Pulmonary artery endothelial cell (primary cell): Measurements from ENCODE around the gene ARAP3. TPM values are rescaled to one million over a fixed set of nuclear protein-coding genes. Genes with fewer than 3 reads are reported as not detected.
A peak's percentile ranks its signal among the peaks of the same experiment; 100 is the strongest.

Experiments
- DNase-seq: peaks from one replicate; pipeline ENCODE4 v3.0.0-alpha.2; 2011; ENCODE audit warnings: low read depth, low spot score
- total RNA-seq: library from RNA; depleted of rRNA; stranded (reverse); fragments of >200 nt; gene quantifications from 2 replicates; pipeline ENCODE4 v1.2.3, GENCODE V29; 2014

ARAP3 gene
- total RNA-seq, 1 donor from 2014 or later: 33.8 TPM

DNA sequence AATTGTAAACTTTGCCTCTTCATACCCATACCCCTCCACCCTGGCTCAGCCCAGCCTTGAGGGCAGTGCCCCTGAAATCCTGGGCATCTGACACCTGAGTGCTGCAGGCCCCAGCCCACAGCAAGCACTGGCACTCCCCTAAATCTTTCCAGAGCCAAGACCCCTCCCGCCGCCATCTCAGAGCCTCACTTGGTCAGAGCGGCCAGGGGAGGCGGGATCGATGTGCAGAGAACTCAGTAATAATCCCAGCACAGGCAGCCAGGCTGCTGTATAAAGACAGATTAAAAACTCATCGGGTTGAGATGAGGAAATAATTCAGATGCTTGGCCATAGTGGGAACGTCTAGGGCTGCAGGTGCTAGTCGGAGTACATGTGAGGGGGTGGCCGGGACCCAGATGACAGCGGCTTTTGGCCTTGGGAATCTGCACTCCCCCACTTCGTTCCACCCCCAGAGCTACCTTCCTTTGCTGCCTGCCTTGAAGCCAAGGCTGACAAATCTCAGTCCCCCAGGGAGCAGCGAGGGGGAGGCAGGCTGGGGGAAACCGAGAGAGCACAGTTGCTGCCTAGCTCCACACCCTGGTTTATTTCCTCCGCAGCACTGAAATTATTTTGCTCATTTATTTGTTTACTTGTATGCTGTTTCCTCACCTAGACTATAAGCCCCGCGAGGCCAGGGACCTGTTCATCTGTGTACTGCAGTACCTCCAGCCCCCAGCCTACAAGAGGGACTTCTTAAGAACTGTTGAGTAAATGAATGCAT is 19.5 kb upstream of the ARAP3 start:
- no peak for DNase-seq

DNA sequence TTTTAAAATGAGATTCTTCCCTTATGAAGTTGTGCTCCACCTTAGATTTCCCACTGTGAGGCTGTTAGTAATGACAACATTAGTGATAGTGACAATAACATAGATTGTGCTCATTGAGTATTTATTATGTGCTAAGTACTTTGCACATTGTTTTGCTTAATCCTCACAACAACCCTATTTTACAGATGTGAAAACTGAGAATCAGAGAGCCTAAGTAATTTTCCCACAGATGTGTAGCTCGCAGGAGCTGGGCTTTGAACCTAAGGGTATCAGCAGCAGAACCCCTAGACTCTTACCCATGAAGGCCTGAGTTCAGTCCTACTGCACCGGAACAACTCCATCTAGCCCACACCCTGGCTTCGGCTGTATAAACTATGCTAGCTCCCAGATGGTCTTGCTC is 15.6 kb upstream of the ARAP3 start:
- no peak for DNase-seq

DNA sequence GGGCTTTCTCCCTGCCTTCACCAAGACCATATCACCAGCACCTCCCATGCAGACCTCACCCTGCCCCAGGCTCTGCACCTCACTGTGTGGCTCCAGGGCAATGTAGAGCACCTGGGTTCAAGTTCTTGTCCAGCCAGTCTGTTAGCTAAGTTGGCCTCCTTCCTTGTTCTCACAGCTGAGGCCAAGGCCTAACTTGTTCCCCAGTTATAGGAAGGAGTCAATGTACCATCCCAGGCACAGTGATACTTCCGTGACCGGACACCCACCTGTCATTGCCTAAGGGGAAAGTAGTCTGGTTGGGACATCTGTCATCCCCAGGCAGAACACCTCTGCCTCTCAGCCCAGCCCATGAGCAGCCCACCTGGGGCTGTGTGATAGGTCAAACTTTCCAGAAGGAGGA is 14.4 kb upstream of the ARAP3 start:
- no peak for DNase-seq

DNA sequence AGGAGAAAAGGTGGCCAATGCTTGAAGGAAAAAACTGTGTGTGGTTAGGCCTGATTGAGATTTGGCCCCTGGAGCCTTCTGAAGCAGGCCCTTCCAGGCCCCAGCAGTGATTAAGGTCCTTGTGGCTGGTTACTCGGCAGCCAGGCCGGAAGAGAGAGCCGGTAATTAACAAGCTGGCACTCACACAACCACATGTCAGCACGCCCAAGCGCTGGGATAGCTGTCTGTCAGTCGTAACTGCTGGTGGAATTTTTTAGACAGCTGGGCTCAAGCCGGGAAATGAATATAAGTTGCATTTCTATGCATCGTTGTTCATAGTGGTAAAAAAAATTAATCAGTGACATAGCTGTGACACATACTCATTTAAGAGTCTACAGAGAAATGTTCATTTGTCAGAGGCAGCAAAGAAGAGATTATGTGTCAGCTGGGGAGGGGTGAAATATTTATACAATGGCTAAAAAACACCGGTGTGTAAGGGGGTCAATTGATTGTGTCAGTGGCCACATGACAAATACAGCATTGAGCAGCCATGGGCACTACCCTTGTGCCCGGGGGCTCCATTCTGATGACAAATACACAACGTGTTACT is 13.7 kb upstream of the ARAP3 start:
- no peak for DNase-seq

DNA sequence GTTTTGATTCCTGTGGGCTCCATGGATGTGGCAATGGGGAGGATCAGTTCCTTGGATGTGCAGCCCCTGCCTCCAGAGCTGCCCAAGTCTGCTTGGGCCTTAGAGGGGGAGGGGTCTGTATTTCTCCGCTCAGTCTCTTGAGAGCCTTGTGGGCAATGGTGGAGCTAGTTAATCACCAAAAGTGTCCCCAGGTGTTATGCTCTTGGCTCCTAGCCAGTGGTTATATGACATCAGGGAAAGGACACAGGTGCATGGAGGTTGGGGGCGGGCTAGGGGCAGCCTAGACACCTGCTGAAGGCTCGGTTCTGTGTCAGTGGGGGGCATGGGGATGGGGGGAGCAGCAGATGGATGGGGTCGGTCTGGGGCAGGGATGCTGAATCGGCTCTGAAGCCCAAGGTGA is 12.4 kb upstream of the ARAP3 start:
- DNase-seq: no peak

DNA sequence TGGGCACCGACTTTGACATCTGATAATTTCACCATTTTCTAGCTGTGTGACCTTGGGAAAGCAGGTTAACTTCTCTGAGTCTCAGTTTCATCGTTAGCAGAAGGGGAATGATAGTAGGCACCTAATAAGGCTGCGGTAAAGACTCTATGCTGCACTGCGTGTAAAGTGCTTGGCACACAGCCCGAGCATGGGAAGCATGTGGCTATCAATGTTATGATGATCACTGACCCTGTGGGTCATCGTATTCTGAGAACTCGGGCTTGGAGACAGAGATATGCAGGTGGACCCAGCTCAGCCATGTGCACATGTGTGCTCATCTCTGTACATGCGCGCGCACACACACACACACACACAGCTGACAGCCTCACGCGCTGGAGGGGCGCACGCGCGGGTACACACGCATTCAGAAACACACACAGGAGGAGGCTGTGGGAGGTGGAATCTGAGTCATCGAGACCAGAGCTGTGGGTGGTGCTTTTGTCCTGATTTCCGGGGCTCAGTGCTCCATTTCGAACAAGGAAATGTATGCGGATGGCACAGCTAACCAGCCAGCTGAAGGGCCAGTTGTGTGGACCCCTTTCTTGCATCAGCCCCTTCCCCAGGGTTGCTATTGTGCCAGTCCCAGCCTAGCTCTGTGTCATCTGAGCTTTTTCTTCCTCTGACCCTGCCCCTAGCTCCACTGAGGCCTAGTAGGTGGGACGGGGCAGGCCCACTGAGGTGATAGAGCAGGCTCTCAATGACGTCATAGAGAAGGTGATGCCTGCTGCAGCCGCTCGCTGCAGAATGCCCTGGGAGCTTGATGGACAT is 11.1 kb upstream of the ARAP3 start:
- no peak for DNase-seq

DNA sequence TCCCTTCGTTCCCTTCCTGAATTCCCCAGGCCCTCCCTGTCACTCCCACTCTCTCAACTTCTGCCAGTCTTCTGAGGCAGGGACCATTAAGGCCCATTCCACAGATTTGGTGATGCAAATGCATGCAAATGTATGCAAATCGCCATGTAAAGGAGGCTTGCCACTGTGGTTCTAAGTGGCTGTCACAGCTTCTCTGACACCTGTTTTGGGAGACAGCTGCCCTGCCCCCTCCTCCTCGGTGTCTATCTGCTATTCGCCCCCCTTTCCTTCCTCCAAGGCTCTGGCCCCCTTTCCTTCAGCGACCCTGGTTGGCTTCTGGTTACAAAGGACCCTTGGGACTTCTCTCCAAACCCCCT is 10.5 kb upstream of the ARAP3 start:
- DNase-seq: no peak

DNA sequence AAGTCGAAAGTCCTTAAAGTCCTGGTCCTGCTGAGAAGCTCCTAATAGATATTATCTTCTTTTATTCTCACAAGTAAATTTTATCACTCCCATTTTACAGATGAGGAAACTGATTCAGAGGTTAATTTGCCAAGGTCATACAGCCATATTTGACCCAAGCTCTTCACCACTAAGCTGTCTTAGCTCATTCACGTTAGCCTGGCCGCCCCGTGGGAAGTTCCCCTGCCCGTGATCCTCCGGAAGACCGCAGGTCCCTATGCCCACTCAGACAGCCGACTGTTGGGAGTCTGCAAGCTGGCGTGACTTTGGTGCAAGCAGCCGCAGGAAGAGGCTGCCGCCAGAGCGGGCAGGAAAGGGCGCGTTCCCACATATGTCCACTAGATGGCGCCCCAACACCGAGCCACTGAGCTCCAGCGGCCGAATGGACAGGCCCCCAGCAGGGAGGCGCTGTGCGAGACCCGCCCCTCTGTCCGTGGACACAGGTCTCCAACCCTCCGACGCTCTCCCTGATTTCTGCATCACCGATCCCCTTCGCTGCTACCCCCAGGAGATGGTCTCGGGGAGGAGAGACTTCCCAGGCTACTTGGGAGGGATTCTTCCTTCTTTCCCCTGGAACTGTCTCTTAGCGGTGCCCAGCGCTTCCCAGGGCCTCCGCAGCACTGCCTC is 10.0 kb upstream of the ARAP3 start:
- peak; percentile 36 for DNase-seq

DNA sequence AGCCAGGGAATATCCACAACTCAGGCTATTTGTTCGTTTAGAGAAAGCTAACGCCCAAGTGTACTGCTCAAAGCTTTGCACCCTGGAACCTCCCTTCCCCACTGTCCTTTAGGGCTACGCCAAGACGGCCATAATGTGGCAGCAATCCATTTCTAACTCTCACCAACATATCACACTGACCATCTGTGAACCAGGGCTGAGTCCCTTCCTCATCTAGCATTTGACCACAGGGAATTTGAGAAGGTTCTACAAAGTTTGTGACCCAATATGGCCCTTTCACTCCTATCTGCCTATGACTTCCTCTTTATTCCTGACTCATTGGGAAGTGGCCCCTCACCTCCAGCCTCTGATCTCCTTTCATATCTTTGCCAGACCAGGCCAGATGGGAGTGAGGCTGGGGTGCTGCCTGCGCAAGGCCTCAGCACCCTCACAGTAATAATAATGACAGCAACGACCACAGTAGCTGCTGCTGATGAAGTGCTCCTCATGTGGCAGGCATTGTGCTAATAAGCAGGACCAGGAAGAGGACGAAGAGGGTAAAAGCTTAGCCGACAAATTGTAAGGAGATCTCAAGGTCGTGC is 9.3 kb upstream of the ARAP3 start:
- no peak for DNase-seq

DNA sequence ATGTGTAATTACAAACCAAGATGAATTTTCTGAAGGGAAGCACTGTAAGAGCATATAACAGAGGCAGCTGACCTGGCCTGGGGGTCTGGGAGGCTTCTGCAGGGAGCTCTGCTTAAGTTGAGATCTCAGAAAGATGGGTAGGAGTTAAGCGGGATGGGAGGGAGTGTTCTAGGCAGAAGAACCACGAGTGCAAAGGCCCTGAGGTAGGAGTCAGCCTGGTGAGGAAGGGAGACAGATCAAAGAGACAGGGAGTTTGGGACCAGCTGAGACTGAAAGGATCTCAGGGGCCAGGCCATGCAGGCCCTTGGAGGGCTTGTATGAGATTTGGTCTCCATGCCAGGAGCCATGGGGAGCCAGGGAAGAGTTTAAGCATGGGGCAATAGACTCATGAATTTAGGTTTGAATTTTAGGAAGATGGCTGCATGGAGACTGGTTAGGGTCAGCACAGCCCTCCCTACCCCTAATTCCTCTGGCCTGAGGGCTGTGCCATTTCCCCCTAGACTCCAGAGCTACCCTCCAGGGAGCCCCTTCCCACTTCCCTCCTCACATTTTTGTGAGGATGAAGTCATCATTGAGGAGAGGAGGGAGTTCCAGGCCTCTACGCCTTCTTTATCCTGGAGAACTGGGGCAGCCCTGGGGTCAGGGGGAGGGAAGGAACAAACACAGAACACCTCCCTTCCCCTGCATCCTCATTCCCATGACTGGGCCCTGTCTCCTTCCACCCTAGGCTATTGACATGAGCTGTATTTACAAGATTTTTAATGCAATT is 4.8 kb upstream of the ARAP3 start:
- no peak for DNase-seq

DNA sequence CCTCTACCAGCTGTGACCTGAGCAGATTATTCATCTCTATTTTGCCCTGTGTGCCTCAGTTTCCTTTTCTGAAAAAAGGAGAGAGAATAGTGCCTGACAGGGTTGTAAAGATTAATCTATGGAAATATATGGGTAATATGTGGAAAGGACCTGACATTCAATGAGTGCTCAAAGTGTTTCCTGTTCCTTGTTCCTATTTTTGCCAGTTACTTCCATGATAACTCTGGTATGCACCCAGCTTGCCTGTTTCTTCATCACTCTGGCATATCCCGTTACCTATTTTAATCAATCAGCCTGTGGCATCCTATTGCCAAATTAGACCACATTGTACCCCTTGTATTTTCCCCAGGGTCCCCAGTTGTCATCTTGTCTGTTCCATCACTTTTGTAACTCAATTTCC is 3.6 kb upstream of the ARAP3 start:
- no peak for DNase-seq

DNA sequence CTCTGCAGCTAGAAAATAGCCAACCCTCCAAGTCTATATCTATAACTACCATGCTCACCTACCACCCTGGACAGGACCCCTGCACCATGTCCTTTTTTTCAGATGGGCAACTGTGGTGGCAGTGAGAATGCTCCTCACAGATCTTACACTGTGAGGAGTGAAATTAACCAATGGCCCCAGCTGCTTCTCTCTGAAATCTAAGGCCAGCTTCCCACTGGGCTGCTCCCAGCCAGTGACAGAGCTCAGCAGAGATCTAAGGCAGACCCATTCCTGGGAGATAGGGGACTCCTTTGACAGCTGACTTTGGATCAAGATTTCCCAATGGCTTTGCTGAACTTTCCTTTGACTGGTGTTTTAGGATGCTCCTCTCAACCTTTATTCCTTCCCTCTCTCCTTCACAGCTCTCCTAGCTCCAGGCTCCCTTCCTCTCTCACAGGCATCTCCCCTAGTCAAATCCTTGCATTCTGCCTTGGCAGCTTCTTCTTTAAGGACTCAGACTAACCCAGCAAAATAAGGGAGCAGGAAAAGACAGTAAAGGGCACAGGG is 1.6 kb upstream of the ARAP3 start:
- DNase-seq: no peak

DNA sequence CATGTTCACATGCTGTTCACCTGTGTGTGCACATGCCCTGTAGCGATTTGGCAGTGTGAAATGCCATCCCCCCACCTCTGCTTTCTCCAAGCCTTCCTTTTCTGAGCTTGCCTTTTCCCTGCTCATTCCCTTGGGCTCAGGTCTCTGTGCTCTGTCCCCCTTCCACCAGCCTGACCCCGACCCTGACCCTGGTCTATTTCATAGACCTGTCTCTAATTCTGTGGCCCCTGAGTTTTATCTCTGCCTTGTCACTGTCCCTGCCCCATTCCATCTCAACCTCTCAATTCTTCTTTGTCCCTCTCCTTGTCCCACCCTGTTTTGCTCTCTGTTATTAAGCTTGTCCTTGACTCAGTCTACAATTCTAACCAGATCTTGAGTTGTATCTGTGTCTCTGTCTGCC is 735 bp downstream of the ARAP3 start:
- DNase-seq: no peak

DNA sequence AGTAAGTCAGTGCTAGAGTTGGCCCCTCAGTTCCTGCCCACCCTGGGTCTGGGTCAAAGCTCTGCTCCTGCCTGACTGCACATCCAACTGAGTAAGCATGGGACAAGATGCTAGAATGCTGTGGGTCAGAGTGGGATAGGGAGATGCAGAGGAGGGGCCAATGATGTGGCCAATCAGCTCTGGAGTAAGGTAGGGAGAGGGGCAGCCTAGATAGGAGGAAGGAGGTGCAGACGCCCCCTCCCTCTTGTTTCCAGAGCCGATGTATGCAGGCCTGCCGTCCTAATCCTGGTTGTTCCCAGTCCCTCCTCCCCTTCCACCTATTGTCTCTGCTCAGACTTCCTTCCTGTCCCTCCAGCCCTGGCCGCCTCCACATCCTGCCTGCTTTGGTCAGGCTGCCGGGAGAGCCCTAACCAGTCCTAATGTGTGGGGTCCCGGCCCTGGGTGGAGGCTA is 1.3 kb downstream of the ARAP3 start:
- peak; percentile 99 for DNase-seq

DNA sequence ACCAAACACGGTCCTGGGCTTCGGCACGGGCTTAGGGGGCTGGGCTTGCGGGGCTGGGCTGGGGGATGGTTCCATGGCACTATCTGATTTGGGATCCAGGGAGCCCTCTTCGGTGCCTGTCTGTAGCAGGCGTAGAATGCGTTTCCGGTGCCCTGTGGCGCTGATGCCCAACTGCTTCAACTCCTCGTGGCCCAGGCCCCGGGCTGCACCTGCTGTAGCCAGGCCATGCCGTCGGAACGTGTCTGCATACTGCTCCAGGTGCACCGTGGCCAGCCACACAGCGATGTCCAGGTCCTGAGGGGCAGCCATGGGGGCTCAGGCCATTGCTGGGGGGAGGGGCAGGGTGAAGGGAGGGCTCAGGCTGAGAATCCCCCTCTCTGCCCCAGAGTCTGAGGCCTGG is 1.9 kb downstream of the ARAP3 start:
- DNase-seq: no peak

DNA sequence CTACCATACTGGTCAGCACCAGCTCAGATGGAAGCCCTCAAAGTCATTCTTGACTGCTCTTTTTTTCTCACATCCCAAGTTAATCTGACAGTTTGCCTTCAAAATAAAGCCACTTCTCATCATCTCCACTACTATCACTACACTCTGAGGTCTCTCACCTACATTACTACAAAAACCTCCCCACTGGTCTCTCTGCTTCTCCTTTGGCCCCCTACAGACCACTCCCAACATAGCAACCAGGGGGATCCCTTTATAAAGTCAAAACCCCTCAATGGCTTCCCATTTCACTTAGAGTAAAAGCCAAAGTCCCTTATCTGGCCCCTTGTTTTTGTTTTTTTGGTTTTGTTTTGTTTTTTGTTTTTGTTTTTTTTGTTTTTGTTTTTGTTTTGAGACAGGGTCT is 4.6 kb downstream of the ARAP3 start:
- no peak for DNase-seq

DNA sequence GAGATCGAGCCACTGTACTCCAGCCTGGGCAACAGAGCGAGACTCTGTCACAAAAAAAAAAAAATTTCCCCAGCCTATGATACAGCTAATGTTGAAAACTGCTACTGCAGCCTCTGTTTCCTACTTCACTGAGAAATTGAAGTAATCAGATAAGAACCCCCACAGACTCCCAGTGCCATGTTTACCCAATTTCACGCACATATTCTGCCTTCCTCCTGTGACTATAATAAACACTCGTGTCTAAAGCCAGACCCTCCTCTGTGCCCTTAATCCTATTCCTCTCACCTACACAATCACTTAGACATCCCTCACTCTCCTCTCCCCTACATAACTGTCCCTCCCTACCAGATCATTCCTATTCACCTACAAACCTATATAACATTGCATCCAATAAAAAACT is 6.4 kb downstream of the ARAP3 start:
- no peak for DNase-seq

DNA sequence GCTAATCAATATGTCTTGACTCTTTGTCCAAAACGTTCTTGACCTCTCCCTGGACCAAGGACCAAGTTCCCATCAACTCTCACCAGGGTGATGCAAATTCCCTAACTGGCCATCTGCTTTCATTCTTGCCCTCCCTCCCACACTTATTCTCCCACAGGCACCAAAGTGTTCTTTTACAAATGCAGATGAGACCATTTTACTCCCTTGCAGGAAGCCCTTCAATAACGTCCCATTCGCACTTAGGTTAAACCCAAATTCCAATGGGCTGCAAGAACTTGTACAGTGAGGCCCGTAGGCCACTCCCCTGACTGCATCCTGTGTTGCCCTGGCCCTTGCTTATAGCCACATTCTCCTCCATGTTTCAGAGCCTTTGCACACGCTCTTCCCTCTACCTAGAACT is 7.3 kb downstream of the ARAP3 start:
- DNase-seq: no peak

DNA sequence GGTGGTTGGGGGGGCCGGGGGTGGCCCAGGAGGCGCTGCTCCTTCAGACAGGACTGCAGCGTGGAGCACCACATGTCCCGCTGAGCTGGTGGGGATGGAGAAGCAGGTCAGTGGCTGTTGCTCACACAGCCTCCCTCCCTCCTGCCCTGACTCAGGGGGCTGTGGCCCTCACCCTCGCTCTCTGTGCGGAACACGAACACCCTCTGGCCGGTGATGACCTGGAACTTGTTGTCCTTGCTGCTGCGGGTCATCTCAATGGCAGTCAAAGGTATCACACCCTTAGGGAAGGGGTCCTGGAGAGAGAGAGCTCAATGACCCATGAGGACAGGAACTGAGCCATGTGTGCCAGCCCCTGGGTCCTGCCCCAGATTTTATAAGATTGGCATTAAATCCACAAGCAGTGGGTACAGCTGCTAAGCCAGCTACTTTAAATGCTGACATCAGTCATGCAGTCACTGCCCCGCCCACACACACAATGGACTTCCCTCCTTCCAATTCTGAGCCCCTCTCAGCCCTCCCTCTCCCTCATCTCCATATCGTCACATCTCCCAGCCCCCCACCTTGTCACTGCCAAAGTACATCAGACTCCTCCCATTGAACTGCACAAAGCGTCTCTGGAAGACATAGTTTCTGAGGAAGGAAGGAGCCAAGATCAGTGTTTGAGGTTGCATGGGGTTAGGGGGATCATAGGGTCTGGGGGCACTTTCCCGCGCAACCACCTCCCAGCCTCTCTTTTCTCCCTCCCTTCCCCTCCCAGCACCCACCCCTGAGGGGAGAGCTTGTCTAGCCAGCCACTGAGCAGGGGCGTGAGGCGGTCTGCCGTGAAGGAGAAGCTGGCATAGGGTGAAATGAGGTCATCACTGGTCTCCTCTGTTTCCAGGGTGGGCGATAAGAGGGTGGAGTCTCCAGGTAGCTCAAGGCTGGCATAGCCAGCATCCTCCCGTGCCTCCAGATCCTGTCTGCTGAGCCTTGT is 8.9 kb downstream of the ARAP3 start:
- no peak for DNase-seq
